ENCODE results near the gene GASK1B.

GASK1B gene

DNA sequence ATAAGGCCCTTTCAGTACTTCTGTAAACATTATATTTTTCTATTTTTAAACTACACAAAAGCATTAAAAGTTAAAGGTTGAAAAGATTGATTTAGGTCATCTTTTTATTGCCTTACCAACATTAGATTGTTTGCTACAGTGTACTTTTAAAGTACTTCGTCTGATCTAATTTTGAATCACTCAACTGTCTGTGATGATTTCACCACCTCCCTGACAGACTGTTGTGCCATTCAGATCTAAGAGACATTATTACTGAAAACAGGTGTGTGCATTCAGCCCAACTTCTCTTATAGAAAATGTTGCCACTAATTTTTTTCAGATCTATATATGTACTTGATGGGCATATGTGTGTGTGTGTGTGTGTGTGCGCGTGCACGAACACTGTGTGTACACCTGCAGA, 39.3 kb downstream of the GASK1B start:
- no peak for DNase-seq (ENCODE audit: low spot score)
- POLR2A ChIA-PET (ENCODE audit: low non-redundant PET), result no interaction called here
- TF ChIP-seq, protein P1, sequence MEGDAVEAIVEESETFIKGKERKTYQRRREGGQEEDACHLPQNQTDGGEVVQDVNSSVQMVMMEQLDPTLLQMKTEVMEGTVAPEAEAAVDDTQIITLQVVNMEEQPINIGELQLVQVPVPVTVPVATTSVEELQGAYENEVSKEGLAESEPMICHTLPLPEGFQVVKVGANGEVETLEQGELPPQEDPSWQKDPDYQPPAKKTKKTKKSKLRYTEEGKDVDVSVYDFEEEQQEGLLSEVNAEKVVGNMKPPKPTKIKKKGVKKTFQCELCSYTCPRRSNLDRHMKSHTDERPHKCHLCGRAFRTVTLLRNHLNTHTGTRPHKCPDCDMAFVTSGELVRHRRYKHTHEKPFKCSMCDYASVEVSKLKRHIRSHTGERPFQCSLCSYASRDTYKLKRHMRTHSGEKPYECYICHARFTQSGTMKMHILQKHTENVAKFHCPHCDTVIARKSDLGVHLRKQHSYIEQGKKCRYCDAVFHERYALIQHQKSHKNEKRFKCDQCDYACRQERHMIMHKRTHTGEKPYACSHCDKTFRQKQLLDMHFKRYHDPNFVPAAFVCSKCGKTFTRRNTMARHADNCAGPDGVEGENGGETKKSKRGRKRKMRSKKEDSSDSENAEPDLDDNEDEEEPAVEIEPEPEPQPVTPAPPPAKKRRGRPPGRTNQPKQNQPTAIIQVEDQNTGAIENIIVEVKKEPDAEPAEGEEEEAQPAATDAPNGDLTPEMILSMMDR (conservative IDR thresholded peaks at IDR 0.05; ENCODE audit: low read depth), result no peak
- no peak overlapping the region for H3K27ac ChIP-seq
- CTCF ChIA-PET, result no interaction called here

DNA sequence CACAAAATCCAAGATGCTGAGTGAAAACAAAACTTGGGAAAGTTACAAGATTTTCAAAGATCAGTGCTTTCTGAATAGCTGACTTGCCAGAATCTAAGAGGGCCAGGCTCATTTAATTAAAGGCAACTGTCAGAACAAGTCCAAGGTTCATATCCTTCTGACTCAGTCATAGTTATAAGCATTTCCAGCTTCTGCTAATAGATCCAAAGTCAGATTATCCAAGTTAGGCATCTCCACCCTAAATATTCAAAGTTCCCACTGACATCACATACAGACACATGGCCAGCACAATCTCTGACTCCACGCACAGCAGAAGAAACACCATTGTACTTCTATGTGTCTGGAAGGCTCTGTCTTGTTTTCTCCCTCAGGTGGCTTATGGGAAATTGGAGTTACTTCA, 41.8 kb downstream of the GASK1B start:
- TF ChIP-seq, protein P1 (conservative IDR thresholded peaks at IDR 0.05; ENCODE audit: low read depth), result no peak
- ChIA-PET CTCF (no interaction called here), POLR2A (ENCODE audit: low non-redundant PET) (no interaction called here)
- DNase-seq (ENCODE audit: low spot score), result no peak
- H3K27ac ChIP-seq, result no peak overlapping the region

DNA sequence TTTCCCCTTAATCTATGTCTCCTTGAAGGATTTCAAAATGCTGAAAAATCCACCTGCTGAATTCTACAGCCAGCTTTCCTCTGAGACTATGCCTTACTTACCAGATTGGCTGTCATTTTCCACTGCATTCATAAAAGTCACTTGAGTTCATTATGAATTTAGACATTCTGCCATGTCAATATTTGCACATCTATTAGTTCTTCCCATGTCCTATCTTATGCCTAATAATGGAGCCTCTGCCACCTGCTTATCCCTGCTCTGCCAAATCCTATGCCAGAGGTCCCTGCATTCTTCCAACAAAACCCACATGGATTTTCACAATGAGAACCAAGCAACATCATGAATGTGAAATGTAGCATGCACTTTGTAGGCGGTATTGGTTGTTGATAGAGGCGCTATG, 42.6 kb downstream of the GASK1B start:
- DNase-seq (ENCODE audit: low spot score), result no peak
- no peak overlapping the region for H3K27ac ChIP-seq
- POLR2A ChIA-PET (ENCODE audit: low non-redundant PET), result no interaction called here
- CTCF ChIA-PET, result no interaction called here
- TF ChIP-seq, protein P1 (conservative IDR thresholded peaks at IDR 0.05; ENCODE audit: low read depth), result no peak

DNA sequence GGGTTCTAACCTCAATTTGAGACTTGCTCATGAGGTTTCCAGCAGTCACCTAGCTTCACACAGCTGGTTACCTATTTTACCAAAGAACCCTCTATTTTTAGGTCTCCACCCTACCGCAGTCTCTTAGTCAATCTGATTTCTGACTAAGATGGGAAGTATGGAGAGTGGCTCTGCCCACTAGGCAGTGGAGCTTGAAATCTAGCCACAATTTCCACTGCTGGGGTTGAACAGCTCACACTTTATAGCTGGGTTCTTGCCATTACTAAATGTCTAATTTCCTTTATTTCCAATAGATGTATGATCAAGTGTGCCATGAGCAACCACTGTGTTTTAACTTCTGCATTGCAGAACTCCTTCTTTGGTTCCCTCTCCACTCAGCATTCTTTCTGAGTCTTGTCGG, 43.1 kb downstream of the GASK1B start:
- TF ChIP-seq, protein P1 (conservative IDR thresholded peaks at IDR 0.05; ENCODE audit: low read depth), result no peak
- ChIA-PET CTCF (interaction anchor here (0.9 kb wide), 1 partner anchor 66 kb away, joined by 3 read pairs; no protein-coding TSS in a partner anchor), POLR2A (ENCODE audit: low non-redundant PET) (no interaction called here)
- DNase-seq (ENCODE audit: low spot score), result no peak
- H3K27ac ChIP-seq, result no peak overlapping the region

DNA sequence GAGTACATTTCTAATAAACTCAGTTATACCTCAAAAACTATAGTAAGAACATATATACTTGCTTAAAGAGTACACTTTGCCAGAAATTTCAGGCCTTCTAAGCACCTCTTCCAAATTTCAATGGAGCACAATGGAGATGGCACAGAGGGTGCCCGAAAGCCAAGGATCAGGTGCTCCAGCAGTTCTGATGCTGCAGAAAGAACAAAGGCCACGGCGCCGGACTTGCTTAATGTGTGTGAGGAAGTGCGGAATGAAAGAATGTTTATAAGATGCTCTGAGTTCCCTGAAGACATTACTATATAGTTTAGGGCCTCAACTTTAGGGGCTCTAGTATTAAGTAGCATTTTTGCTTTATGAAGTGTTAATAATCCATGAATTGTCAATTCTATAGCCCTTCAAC, 44.3 kb downstream of the GASK1B start:
- ChIA-PET POLR2A (ENCODE audit: low non-redundant PET) (no interaction called here), CTCF (interaction anchor here (0.8 to 0.9 kb wide), 2 partner anchors 67 to 1389 kb away, joined by 3 to 4 read pairs; no protein-coding TSS in a partner anchor)
- H3K27ac ChIP-seq, result no peak overlapping the region
- no peak for DNase-seq (ENCODE audit: low spot score)
- TF ChIP-seq, protein P1 (conservative IDR thresholded peaks at IDR 0.05; ENCODE audit: low read depth), result no peak

DNA sequence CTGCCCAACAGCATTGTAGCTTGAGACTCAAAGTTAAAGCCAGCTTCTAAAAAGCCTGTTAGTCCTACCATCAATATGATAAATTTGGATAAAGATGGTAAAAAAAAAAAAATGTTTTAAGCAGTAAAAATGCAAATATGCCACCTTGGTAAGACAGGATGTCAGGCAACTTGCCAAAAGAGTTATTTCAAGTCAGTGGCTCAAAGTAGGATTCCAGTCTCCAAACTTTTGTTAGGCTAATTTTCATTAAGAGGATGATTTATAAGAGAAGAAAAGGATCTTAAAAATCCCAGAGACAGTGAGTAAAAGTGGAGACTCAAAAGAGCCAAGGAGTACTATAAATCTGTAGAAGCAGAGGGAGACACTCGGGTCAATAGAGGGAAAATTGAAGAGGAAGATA, 47.5 kb downstream of the GASK1B start:
- ChIA-PET CTCF (no interaction called here), POLR2A (ENCODE audit: low non-redundant PET) (no interaction called here)
- TF ChIP-seq, protein P1 (conservative IDR thresholded peaks at IDR 0.05; ENCODE audit: low read depth), result no peak
- DNase-seq (ENCODE audit: low spot score), result no peak
- no peak overlapping the region for H3K27ac ChIP-seq
